IMR-90 (cell line): Measurements from ENCODE around the gene UBA3. TPM values are rescaled to one million over a fixed set of nuclear protein-coding genes. Genes with fewer than 3 reads are reported as not detected.
A peak's percentile ranks its signal among the peaks of the same experiment; 100 is the strongest.

Experiments used
- ATAC-seq: fragments of 200-7000 bp; cut with Tn5 transposase; 2 replicates; pipeline ENCODE4 v1.9.1; 2020; ENCODE audit warnings: low read depth, mild to moderate bottlenecking, moderate library complexity
- BruUV-seq: library from RNA; stranded (reverse); fragments of 400-500 nt; replicated peaks from 2 replicates; lab custom pipeline; 2021; lab: Mats Ljungman, UMichigan
- CTCF ChIA-PET: fragments of 300-600 bp; formaldehyde crosslinking; extraction: SDS; loops from one replicate; lab custom pipeline; 2021; ENCODE audit warnings: antibody characterized with exemption; lab: Yijun Ruan, JAX
- POLR2A ChIA-PET: fragments of 300-600 bp; sonication (Branson Sonifier 250); formaldehyde crosslinking; loops from one replicate; lab custom pipeline; 2022; ENCODE audit warnings: antibody characterized with exemption; ENCODE audit not compliant: unreplicated experiment; lab: Charles Lee
- DNase-seq: peaks from one replicate; pipeline ENCODE4 v3.0.0; 2013
- H2AFZ ChIP-seq: replicated peaks from 2 replicates; pipeline ENCODE3; 2013; ENCODE audit warnings: low read length, mild to moderate bottlenecking; ENCODE audit not compliant: poor library complexity
- H2AK5ac ChIP-seq: 2 replicates; pipeline ENCODE4 v1.6.1; 2013; ENCODE audit warnings: low read depth, low read length, inconsistent platforms
- H2AK9ac ChIP-seq: replicated peaks from 2 replicates; pipeline ENCODE3; 2013; ENCODE audit warnings: mild to moderate bottlenecking, low read depth, low read length, moderate library complexity; ENCODE audit not compliant: poor library complexity
- H2BK120ac ChIP-seq: 2 replicates; pipeline ENCODE4 v1.6.1; 2013; ENCODE audit warnings: low read depth, low read length, inconsistent platforms
- H2BK15ac ChIP-seq: 3 replicates; pipeline ENCODE4 v1.6.1; 2013; ENCODE audit warnings: low read depth, low read length, inconsistent platforms
- H2BK20ac ChIP-seq: 2 replicates; pipeline ENCODE4 v1.6.1; 2013; ENCODE audit warnings: low read depth, mild to moderate bottlenecking, inconsistent platforms, low read length, moderate library complexity
- H2BK5ac ChIP-seq: 2 replicates; pipeline ENCODE4 v1.6.1; 2013; ENCODE audit warnings: mild to moderate bottlenecking, low read depth, low read length, inconsistent platforms; ENCODE audit not compliant: poor library complexity, severe bottlenecking
- H3K14ac ChIP-seq: replicated peaks from 2 replicates; pipeline ENCODE4 v1.6.1; 2013; ENCODE audit warnings: low read depth, low read length, inconsistent platforms
- H3K18ac ChIP-seq: 2 replicates; pipeline ENCODE4 v1.6.1; 2013; ENCODE audit warnings: low read depth, low read length, control low read depth
- H3K23ac ChIP-seq: 2 replicates; pipeline ENCODE4 v1.6.1; 2013; ENCODE audit warnings: low read depth, low read length, inconsistent platforms
- H3K27ac ChIP-seq: 2 replicates; pipeline ENCODE4 v1.5.1; 2013; ENCODE audit warnings: mild to moderate bottlenecking, control low read depth, low read length; ENCODE audit not compliant: insufficient read depth
- H3K27me3 ChIP-seq: 2 replicates; pipeline ENCODE4 v1.6.1; 2013; ENCODE audit warnings: low read length; ENCODE audit not compliant: control insufficient read depth, insufficient read depth
- H3K36me3 ChIP-seq: 2 replicates; pipeline ENCODE4 v1.6.1; 2013; ENCODE audit warnings: low read length, mixed read lengths; ENCODE audit not compliant: control insufficient read depth, insufficient read depth
- H3K4ac ChIP-seq: 2 replicates; pipeline ENCODE4 v1.6.1; 2013; ENCODE audit warnings: low read depth, low read length, inconsistent platforms
- H3K4me1 ChIP-seq: 2 replicates; pipeline ENCODE4 v1.6.1; 2013; ENCODE audit warnings: low read length, mixed read lengths; ENCODE audit not compliant: control insufficient read depth, insufficient read depth
- H3K4me2 ChIP-seq: 2 replicates; pipeline ENCODE4 v1.6.1; 2013; ENCODE audit warnings: low read depth, mild to moderate bottlenecking, control low read depth, low read length, moderate library complexity
- H3K4me3 ChIP-seq: 2 replicates; pipeline ENCODE4 v1.5.1; 2013; ENCODE audit warnings: low read depth, mild to moderate bottlenecking, control low read depth, low read length, moderate library complexity; ENCODE audit not compliant: insufficient read depth
- H3K56ac ChIP-seq: 2 replicates; pipeline ENCODE4 v1.6.1; 2013; ENCODE audit warnings: low read length, inconsistent platforms; ENCODE audit not compliant: insufficient read depth; ENCODE audit errors: extremely low read depth
- H3K79me1 ChIP-seq, 2 experiments: 2 replicates each; pipeline ENCODE4 v1.6.1; 2013; ENCODE audit warnings: low read length in 2 of 2, inconsistent platforms in 1 of 2, low read depth in 1 of 2
- H3K9ac ChIP-seq: 2 replicates; pipeline ENCODE4 v1.6.1; 2013; ENCODE audit warnings: low read depth, low read length, control low read depth
- H3K9me1 ChIP-seq: 2 replicates; pipeline ENCODE4 v1.6.1; 2013; ENCODE audit warnings: low read length, inconsistent platforms; ENCODE audit not compliant: insufficient read depth
- H3K9me3 ChIP-seq: 2 replicates; pipeline ENCODE4 v1.6.1; 2013; ENCODE audit warnings: low read length; ENCODE audit not compliant: control insufficient read depth, insufficient read depth
- H4K20me1 ChIP-seq: 2 replicates; pipeline ENCODE4 v1.6.1; 2013; ENCODE audit warnings: low read length, inconsistent platforms; ENCODE audit not compliant: insufficient read depth
- H4K5ac ChIP-seq: 2 replicates; pipeline ENCODE4 v1.6.1; 2013; ENCODE audit warnings: mild to moderate bottlenecking, low read depth, low read length, control low read depth
- H4K8ac ChIP-seq, 2 experiments: 2 replicates each; pipeline ENCODE4 v1.6.1; 2013; ENCODE audit warnings: low read depth in 2 of 2, low read length in 2 of 2, control low read depth in 1 of 2, inconsistent platforms in 1 of 2
- H4K91ac ChIP-seq: 2 replicates; pipeline ENCODE4 v1.6.1; 2013; ENCODE audit warnings: low read depth, low read length, inconsistent platforms; ENCODE audit not compliant: insufficient read depth
- BHLHE40 ChIP-seq: fragments of 150-350 bp; IDR thresholded peaks from 2 replicates; pipeline ENCODE4 v1.6.1; 2016; ENCODE audit warnings: mild to moderate bottlenecking, low read depth, low read length
- CEBPB ChIP-seq: IDR thresholded peaks from 2 replicates; pipeline ENCODE4 v1.6.1; 2012; ENCODE audit warnings: low read depth, low read length, improper control_type of control experiment
- CHD1 ChIP-seq: IDR thresholded peaks from 2 replicates; pipeline ENCODE4 v1.6.1; 2012; ENCODE audit warnings: low read depth, low read length, improper control_type of control experiment
- FOS ChIP-seq: fragments of 150-350 bp; IDR thresholded peaks from 2 replicates; pipeline ENCODE4 v1.6.1; 2016; ENCODE audit warnings: low read depth, low read length
- MAFK ChIP-seq: IDR thresholded peaks from 2 replicates; pipeline ENCODE4 v1.6.1; 2012; ENCODE audit warnings: low read depth, low read length, improper control_type of control experiment
- MAZ ChIP-seq: IDR thresholded peaks from 2 replicates; pipeline ENCODE4 v1.6.1; 2012; ENCODE audit warnings: low read depth, mild to moderate bottlenecking, low read length, improper control_type of control experiment, moderate library complexity, borderline replicate concordance
- MXI1 ChIP-seq: IDR thresholded peaks from 2 replicates; pipeline ENCODE4 v1.6.1; 2012; ENCODE audit warnings: low read depth, mild to moderate bottlenecking, low read length, moderate library complexity, borderline replicate concordance
- NFE2L2 ChIP-seq: fragments of 150-350 bp; IDR thresholded peaks from 2 replicates; pipeline ENCODE4 v1.6.1; 2016; ENCODE audit warnings: low read depth, mild to moderate bottlenecking, low read length
- POLR2A ChIP-seq: IDR thresholded peaks from 2 replicates; pipeline ENCODE4 v1.6.1; 2012; ENCODE audit warnings: mild to moderate bottlenecking, low read depth, low read length
- RAD21 ChIP-seq: IDR thresholded peaks from 2 replicates; pipeline ENCODE4 v1.6.1; 2012; ENCODE audit warnings: low read length, improper control_type of control experiment
- RCOR1 ChIP-seq: IDR thresholded peaks from 2 replicates; pipeline ENCODE4 v1.6.1; 2012; ENCODE audit warnings: mild to moderate bottlenecking, low read length, improper control_type of control experiment; ENCODE audit not compliant: insufficient replicate concordance
- RFX5 ChIP-seq: IDR thresholded peaks from 2 replicates; pipeline ENCODE4 v1.8.0; 2012; ENCODE audit warnings: low read depth, mild to moderate bottlenecking, low read length, moderate library complexity
- SMC3 ChIP-seq: fragments of 150-350 bp; IDR thresholded peaks from 2 replicates; pipeline ENCODE4 v1.6.1; 2016; ENCODE audit warnings: low read depth, mild to moderate bottlenecking, antibody characterized with exemption, low read length, moderate library complexity
- USF2 ChIP-seq: fragments of 150-350 bp; IDR thresholded peaks from 2 replicates; pipeline ENCODE4 v1.6.1; 2017; ENCODE audit warnings: mild to moderate bottlenecking, antibody characterized with exemption, low read length, low read depth
- WGBS, 2 experiments: methylation state at CpG; one replicate each; pipeline versions ENCODE4 v1.1.5 to v1.1.7; 2013; ENCODE audit warnings: missing lambda C conversion rate in 2 of 2; ENCODE audit not compliant: insufficient read length in 1 of 2; ENCODE audit errors: extremely low coverage in 2 of 2; 5-methylcytosine and 5-hydroxymethylcytosine counted together
- dilution Hi-C: fragments of 300-500 bp; cut with HindIII; formaldehyde crosslinking; loops from one replicate; pipeline ENCODE4 v1.14.3; 2018; ENCODE audit warnings: low sequenced_read_pairs; ENCODE audit not compliant: unreplicated experiment
- in situ Hi-C: fragments of 300-500 bp; cut with MboI; formaldehyde crosslinking; loops from 3 replicates; pipeline ENCODE4 v1.14.3; 2019; ENCODE audit warnings: low sequenced_read_pairs, inconsistent platforms, mixed read lengths
- intact Hi-C: fragments of 100-400 bp; cut with micrococcal nuclease; formaldehyde crosslinking; loops from 2 replicates; pipeline ENCODE4 v1.10.0; 2022
- polyA plus RNA-seq, 3 experiments: library from polyadenylated mRNA; depleted of rRNA; stranded (reverse); fragments of >200 nt; gene quantifications; 2 replicates each; pipeline ENCODE4 v1.2.3, GENCODE V29; 2012; ENCODE audit warnings: low replicate concordance in 1 of 3
- total RNA-seq: library from RNA; depleted of rRNA; stranded (reverse); fragments of >200 nt; gene quantifications from 2 replicates; pipeline ENCODE4 v1.2.3, GENCODE V29; 2012
- TF ChIP-seq, protein P1 (sequence below): conservative IDR thresholded peaks from 2 replicates; pipeline ENCODE4 v1.5.1; 2012; ENCODE audit warnings: mild to moderate bottlenecking, low read depth, low read length, improper control_type of control experiment
- TF ChIP-seq, protein P2 (sequence below): fragments of 150-350 bp; IDR thresholded peaks from 2 replicates; pipeline ENCODE4 v1.6.1; 2016; ENCODE audit warnings: low read depth, mild to moderate bottlenecking, low read length, moderate library complexity, borderline replicate concordance

UBA3 gene
- total and polyA plus RNA-seq, 2 of the 4 experiments (the other 2 are of a cell fraction), result 51.8 to 64.3 TPM

GRCh38 chr3:69048990-69049389, 31.2 kb downstream of the UBA3 start:
- H3K4ac ChIP-seq, result no peak overlapping the region
- no peaks in the 10 kb centered on the region for H3K4me1 ChIP-seq
- no peak overlapping the region for H2BK15ac ChIP-seq
- peaks cover 10 to 41% of the 10 kb centered on the region in 2 experiments for H3K79me1 ChIP-seq
- in situ Hi-C loops, result no loop called here
- intact Hi-C loops, result no loop called here
- no peak overlapping the region for H3K14ac ChIP-seq
- H2AK5ac ChIP-seq, result no peak overlapping the region
- no peak overlapping the region for H2BK5ac ChIP-seq
- H3K18ac ChIP-seq, result no peak overlapping the region
- H4K8ac ChIP-seq, result no peak overlapping the region
- WGBS, 2 experiments, result no CpG with 5 or more reads among the region's 2 CpGs
- no peak overlapping the region for H3K9ac ChIP-seq
- H4K91ac ChIP-seq, result no peak overlapping the region
- no peaks in the 10 kb centered on the region for H3K9me3 ChIP-seq
- peak overlapping the region; percentile 11; the same call in 1 of the 2 replicates for H3K4me2 ChIP-seq
- no peak overlapping the region for H4K5ac ChIP-seq
- TF ChIP-seq POLR2A (no peak), CHD1 (no peak), SMC3 (no peak), RCOR1 (no peak), BHLHE40 (no peak), CEBPB (no peak), NFE2L2 (no peak), MXI1 (no peak), RFX5 (no peak), USF2 (no peak), FOS (no peak), MAFK (no peak), MAZ (no peak), RAD21 (no peak)
- TF ChIP-seq, protein P1, sequence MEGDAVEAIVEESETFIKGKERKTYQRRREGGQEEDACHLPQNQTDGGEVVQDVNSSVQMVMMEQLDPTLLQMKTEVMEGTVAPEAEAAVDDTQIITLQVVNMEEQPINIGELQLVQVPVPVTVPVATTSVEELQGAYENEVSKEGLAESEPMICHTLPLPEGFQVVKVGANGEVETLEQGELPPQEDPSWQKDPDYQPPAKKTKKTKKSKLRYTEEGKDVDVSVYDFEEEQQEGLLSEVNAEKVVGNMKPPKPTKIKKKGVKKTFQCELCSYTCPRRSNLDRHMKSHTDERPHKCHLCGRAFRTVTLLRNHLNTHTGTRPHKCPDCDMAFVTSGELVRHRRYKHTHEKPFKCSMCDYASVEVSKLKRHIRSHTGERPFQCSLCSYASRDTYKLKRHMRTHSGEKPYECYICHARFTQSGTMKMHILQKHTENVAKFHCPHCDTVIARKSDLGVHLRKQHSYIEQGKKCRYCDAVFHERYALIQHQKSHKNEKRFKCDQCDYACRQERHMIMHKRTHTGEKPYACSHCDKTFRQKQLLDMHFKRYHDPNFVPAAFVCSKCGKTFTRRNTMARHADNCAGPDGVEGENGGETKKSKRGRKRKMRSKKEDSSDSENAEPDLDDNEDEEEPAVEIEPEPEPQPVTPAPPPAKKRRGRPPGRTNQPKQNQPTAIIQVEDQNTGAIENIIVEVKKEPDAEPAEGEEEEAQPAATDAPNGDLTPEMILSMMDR, result no peak
- TF ChIP-seq, protein P2, sequence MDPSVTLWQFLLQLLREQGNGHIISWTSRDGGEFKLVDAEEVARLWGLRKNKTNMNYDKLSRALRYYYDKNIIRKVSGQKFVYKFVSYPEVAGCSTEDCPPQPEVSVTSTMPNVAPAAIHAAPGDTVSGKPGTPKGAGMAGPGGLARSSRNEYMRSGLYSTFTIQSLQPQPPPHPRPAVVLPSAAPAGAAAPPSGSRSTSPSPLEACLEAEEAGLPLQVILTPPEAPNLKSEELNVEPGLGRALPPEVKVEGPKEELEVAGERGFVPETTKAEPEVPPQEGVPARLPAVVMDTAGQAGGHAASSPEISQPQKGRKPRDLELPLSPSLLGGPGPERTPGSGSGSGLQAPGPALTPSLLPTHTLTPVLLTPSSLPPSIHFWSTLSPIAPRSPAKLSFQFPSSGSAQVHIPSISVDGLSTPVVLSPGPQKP, result no peak
- H3K56ac ChIP-seq, result no peak overlapping the region
- no peak overlapping the region for H2BK20ac ChIP-seq
- H2BK120ac ChIP-seq, result no peak overlapping the region
- no peaks in the 10 kb centered on the region for H3K27me3 ChIP-seq
- no peak overlapping the region; the same call in 1 of the 2 replicates for H3K23ac ChIP-seq
- H4K20me1 ChIP-seq, result peaks cover 32% of the 10 kb centered on the region; the same call in 1 of the 2 replicates
- no peak overlapping the region for H3K4me3 ChIP-seq
- H3K27ac ChIP-seq, result no peak overlapping the region
- no TSS peak for BruUV-seq
- ChIA-PET CTCF (interaction anchor here (1.0 kb wide), 1 partner anchor 24 kb away, joined by 4 read pairs; no protein-coding TSS in a partner anchor), POLR2A (no interaction called here)
- H2AK9ac ChIP-seq, result no peak overlapping the region
- dilution Hi-C loops, result no loop called here
- H3K36me3 ChIP-seq, result peaks cover 18% of the 10 kb centered on the region
- no peak overlapping the region for H2AFZ ChIP-seq
- no peak for ATAC-seq
- no peak for DNase-seq
- H3K9me1 ChIP-seq, result no peaks in the 10 kb centered on the region; the same call in 1 of the 2 replicates
